GM18508 (cell line): ENCODE data around the gene MSANTD3.
"Not testable (repeated sequence)": the region's sequence is repeated elsewhere in the genome, so short reads cannot be mapped to it uniquely, and the experiment has no call there.

ENCODE experiments used
- ATAC-seq: cut with Tn5 transposase; IDR thresholded peaks from one replicate; pipeline ENCODE4 v1.9.1; 2021; ENCODE audit warnings: moderate number of reproducible peaks; ENCODE audit not compliant: insufficient read depth, unreplicated experiment

The MSANTD3 gene

DNA sequence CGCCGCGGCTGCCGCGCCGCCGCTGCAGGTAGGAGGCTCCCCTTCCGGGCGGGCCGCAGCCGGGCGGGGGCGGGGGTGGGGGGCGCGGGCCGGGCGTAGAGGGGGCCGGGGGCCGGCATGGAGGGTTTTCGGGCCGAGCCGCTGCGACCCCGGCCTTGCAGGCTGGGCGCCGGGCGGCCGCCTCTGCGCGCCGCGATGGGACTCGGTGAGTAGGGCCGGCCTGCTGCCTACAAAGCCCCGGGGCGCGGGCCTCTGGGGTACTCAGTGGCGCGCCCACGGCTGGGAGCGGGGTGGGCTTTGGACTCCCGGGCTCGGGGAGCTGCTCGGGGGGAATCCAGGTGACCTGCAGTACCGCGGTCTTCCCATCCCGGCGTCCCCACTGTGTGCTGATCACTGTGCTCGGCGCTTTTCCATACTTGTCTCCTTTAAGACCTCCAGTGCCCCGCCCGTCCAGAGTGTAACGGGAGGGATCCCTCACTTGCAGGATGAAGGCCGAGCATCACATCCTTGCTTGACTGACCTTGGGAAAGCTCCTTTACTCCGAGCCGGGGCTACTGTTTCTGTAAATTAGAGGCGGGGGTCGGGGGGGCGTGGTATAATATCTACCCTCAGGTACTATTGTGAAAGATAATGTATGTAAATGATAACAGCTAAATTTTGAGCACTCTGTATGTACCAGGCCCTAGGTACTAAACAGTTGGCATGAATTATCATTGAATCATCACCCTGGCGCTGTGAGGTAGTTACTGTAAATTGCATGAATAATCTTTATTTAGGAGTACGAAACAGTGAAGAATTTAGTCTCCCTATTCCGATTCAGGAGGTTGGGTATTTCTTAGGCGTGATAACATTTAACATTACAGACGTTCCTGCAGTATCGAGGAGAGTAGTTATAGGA is 672 bp downstream of the MSANTD3 start:
- no peak for ATAC-seq

DNA sequence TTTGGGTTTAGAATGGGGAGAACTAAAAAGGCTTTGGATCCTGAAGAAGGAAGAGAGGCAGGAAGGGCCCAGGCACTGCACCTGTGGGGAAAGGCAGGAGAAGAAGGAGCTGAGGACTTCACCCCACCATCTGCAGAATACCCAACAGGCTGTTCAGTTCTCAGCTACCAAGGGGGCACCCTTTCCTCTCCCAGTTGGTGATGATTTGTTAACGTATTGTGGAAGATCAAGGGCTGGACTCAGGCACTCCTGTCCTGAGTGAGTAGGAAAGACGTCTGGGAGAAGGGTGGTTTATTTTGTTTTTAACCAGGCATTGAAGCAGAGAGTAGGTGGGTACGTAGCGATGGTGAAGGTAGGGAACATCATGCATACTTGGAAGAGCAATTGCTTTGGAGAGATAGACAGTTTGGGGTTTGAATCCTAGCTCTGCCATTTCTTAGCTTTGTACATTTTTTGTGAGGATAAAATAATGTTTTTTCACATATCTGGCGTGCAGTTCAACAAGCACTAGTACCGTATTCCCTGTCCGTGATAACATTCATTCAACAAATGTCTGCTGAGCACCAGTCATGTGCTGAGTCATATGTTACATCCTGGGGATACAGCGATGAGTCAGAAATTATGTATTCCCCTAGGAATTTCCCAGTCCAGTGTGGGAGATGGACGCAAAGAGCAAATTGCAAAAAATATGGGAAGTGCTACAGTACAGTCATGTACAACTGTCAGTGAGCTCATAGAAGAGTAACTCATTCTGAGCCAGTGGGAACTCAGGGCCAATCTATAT is 2.1 kb downstream of the MSANTD3 start:
- ATAC-seq = no peak

DNA sequence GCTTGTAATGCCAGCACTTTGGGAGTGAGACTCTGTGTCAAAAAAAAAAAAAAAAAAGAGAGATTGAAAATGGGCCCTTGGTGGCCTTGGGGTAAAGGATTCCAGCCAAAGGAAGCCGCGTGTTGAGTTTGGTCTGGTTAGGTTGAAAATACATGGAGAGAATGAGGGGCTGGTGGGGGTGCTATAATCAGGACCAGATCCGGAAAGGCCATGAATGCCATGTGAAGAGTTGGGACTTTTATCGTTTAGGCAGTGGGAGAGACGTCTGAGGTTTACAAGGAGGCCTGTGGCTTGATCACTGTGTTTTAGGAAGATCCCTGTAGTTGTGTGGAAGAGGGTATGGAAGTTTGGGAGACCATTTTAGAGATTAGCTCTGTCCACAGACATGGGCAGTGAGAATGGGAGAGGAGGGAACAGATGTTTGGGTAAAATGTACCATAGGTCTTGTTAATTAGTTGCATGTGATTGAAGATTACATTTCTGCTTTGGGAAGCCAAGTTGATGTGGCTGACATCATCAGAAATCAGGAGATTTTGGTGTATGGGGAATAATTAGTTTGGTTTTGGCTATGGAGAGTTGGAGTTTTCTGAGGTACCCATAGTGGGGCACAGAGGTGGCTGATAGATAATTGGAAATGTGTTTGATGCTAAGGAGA is 3.5 kb downstream of the MSANTD3 start:
- ATAC-seq = no peak

DNA sequence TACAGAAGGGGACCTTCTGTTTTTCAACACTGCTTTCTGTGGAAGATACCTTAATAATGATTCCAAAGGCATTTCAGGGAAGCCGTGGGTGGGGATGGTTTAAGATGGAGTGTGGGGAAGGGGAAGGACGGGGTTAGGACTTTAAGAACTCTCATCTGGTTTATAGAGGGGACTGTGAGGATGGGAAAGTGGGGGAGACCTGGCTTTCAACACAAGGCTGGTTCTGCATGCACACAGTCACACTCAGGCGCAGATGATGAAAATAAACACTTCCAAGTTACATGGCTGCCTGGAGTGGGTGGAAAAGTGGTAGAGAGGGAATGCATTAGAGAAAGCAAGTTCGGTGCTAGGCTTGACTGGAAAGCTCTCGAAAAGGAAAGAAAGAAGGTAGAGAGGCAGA is 4.9 kb downstream of the MSANTD3 start:
- ATAC-seq = no peak

DNA sequence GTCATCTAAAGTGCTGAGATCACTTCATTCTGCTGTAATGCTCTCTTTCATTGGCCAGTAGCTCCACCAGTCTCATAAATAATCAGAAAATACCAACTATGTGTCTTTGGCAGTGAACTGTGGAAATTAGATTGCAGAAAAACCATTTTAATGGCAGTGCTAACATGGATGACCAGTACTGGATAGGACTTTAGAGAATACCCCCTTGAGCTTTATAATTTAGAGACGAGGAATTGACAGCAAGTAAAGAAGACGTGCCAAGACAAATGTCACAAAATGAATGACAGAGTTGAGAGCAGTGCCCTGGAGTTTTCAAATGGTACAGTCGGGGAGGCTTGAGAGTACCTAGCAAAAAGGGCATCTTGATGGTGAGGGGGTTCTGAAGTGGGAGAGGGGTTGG is 5.8 kb downstream of the MSANTD3 start:
- ATAC-seq = no peak

DNA sequence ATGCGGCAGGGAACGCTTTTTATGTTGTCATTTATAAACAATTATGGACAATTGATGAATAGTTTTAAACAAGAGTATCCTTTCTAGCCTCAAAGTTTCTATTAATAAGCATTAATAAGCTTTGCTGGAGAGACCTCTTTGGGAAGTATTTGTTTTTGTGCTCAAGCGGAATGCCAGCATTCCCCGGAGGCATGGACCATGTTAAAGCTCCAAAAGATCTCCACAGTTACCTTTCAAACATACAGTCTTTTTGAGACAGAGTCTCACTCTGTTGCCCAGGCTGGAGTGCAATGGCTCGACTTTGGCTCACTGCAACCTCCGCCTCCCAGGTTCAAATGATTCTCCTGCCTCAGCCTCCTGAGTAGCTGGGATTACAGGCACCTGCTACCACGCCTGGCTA is 9.6 kb downstream of the MSANTD3 start:
- no peak for ATAC-seq

DNA sequence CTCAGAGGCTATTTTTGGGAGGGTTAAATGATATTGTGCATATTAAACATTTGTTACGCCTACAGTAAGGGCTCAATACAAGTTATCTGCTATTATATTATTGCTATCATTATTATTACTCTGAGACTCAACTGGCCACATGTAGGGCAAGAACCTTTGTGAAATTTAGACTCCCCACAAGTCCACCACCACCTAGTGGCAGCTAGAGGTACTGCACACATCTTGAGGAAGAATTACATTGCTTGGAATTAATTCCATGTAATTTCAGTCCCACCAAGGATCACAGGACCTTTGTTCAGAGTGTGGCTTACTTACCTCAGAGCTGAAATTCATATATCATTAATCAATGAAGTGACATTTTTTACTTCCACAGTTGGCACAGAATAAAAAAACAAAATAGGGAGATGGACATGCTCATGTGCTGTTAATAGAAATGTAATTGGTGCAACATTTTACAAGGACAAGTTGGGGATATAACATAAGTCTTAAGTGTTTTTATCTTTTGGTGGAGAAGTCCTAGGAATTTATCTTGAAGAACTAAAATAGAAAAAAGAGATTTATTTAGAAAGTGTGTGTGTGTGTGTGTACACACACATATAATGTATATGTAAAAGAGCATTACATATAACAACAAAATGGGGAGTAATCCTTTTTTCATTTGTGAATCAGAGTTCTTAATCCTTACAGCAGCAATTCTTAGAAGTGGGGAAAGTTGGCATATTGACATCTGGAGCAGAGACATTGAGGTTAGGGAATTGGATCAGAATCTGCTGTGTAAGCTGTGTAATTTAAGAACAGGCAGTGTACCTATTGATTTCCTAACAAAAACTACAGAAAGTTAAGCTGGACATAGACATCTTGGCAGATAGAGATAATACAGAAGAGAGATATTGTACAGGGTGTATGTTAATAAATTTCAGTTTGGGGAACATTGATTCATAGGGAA is 11.2 kb downstream of the MSANTD3 start:
- peak; percentile 55 for ATAC-seq

DNA sequence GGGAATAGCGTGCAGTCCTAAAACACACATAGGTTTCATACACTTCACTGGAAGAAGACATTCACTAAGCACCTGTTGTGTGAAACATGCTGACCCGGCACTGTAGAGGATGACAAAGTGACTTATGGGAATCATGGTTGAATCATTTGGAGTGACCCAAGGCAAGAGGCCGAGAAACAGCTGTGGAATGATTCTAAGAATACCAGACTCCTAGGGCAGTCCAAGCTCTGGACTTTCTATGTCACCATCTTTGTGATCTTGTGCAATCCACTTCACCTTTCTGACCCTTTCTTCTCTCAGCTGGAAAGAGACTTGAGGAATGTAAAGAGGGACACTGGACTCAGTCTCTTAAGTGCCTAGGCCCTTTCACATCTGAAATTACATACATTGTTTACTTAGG is 13.1 kb downstream of the MSANTD3 start:
- ATAC-seq = no peak

DNA sequence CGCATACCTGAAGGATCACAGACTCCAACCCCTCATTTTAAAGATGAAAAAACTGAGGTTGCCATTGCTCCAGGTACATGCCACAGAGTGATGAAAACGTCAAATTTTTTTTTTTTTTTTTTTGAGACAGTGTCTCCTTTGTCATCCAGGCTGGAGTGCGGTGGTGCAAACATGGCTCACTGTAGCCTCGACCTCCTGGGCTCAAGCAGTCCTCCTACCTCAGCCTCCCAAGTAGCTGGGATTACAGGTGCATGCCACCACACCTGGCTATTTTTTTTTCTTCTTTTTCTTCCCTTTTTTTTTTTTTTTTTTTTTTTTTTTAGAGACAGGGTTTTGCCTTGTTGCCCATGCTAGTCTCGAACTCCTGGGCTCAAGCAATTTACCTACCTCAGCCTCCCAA is 13.5 kb downstream of the MSANTD3 start:
- ATAC-seq = not testable (repeated sequence)

DNA sequence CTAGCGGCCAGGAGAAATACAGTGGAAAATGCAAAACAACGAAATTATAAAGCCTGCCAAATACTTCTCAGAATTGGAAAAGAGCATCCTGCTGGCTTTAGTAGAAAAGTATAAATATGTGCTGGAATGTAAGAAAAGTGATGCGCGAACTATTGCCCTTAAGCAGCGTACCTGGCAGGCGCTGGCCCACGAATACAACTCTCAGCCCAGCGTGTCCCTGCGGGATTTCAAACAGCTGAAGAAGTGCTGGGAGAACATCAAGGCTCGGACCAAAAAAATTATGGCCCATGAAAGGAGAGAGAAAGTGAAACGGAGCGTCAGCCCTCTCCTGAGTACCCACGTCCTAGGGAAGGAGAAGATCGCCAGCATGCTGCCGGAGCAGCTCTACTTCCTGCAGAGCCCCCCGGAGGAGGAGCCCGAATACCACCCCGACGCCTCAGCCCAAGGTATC is 15.0 kb downstream of the MSANTD3 start:
- no peak for ATAC-seq

DNA sequence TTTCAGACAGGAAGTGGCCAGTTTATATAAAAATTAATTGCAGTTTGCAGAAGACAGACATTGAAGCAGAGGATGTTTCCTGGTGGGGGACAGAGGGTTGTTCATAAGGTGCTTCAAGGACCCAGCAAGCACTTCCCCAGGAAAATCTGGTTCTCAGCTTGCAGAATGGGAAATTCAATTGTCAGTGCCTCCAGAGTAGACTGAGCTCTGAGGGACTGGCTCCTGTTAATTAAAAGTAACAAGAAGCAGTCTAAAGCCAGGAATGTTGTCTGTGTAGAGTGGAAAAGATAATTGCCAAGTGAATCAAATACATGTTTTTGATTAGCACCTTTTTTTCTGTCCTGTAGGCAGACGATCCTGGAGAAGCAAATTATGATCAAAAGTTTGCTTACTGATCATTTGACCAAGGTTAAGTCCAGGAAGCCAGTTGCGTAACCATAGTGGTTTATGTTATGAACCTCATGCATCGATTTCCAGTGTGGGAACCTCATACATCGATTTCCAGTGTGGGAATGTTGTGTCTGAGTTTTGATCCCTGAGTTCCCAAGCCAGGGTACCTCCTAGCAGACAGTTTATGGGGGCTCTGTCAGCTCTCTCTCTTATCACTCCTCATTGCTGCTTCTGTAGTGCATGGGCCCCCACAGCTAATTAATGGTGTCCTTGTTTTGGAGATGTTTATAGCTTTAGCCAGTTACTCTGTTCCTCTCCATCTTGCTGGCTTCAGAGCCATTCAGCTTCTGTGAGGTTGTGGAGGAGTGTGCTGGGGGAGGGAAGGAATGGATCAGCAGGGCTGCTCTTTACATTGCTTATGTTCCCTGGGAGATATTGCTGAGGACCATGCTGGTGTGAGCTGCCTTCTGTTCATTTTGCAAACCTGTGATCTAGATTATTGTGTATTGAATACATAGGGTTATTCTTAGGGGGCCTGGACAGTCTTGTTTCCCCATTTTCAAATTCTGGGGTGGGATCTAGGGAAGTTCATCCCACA is 17.1 kb downstream of the MSANTD3 start:
- ATAC-seq = no peak

DNA sequence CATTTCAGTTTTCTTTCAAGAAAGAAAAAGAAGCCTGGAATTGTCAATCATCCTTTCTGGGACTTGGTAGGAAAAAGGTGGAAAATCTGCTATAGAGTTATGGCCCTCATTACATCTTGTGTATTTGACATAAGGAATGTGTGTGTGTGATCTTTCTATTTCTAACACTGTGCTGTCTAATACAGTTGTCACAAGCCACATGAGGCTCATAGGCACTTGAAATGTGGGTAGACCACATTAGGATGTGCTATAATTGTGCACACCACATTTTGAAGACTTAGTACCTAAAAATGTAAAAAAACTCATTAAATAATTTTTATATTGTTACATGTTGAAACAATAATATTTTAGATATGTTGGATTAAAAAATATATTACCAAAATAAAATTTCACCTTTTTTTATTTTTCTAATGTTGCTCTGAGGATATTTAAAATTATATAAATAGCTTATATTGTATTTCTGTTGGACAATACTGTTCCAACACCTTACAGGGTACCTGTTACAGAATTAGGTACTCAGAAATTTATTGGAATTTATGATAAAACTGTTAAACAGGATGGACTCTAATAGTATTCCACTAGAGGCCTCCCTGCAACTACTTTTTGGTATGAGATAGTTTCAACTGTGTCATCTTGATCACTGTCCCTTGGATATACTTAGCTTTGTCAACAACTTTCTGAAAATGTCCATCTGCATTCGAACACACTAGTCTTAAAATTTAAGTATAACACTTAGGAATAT is 18.4 kb downstream of the MSANTD3 start:
- ATAC-seq = no peak

DNA sequence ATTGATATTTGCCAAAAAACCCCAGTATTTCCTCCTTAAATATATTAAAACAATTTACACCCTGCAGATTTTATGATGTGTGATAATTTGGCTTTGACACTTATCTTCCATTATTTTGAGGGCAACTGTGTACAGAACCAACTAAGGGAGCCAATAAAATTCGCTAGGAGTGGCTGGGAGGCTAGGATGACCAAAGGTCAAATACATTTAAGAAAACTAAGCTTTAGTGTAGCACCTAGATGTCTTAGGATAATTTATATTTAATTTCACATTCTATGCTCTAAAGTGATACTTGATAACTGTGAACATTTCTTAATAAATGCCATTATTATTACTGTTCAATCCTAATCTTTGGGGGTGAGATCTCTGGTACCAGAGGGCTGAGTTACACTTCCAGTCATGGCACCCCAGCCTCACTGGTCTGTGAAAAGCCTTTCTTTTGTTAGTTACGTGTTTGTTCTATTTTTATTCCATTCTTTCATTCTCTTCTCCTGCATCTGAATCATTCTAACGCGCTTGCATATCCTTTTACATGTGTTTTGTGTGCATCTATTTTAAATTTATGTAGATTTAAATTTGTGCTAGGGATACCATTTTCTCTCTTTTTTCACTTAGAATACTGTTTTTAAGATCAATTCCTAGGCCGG is 19.1 kb downstream of the MSANTD3 start:
- no peak for ATAC-seq

DNA sequence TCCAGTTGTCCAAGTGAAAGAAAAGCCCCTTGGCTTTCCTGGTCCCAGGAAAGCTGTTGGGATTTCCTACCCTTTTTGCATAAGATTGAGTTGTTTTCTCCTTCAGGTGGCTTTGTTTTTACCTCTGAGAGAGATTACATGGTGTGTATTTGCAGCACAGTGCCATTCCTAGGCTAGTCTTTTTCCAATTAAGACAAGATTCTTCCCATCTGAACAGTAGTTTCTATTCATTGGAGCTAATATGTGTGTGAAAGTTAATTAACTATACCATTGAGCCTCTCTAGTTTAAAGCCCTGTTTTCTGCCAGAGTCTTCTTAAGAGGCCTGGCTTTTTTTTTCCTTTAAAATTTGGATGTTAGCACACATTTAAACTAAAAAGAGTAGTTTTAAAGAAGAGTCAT is 20.1 kb downstream of the MSANTD3 start:
- ATAC-seq = no peak

DNA sequence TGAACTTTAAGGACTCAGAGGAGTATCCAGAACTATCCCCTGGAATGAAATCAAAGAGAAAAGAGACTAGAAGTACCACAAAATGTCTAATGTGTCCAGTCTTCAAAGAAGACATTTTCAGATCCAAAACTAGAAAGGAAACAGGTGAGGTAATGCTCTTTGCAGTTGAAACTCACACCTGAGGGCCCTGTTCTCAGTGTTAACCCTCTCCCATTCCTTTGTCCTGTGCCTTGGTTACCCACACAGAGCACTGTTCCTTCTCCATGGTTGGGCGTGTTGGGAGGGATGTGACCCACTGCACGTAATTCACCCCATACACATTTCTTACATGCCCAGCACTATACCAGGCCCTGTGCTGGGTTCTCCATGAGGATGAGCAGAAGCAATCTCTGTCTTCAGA is 21.3 kb downstream of the MSANTD3 start:
- ATAC-seq = no peak

DNA sequence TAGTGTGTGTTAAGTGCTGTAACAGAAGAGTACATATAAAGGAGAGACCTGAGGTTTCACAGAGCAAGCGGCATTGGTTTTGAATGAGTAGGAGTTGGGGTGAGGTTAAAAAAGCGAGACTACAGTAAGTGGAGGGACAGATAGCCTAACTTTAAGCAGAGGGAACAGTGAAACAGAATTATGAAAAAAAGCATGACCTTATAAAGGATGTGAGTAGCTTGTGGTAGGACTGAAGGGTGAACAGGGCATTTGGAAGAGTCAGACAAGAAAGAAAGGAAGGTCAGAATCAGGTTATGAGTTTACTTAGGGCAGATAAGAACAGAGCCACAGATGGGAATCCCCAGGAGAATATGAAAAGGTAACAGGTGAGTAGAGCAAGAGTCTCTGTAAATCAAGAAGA is 22.5 kb downstream of the MSANTD3 start:
- ATAC-seq = peak; percentile 71

DNA sequence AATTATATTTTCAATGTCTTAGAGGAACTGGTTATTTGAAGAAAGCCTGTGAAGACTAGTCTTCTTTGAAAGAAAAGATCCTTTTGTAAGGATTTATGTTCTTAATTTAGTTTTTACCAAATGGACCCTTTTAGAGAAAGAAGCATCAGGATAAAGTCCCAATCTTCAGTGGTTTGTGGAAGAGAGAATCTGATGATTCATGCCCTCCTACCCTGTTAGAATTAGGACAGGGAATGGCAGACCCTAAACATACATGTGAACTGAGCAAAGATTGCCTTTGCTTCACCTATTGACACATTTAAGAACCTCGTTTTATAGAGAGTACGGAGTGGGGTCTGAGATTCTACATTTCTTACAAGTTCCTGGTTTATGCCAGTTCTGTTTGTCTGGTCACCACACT is 26.0 kb downstream of the MSANTD3 start:
- ATAC-seq = no peak

DNA sequence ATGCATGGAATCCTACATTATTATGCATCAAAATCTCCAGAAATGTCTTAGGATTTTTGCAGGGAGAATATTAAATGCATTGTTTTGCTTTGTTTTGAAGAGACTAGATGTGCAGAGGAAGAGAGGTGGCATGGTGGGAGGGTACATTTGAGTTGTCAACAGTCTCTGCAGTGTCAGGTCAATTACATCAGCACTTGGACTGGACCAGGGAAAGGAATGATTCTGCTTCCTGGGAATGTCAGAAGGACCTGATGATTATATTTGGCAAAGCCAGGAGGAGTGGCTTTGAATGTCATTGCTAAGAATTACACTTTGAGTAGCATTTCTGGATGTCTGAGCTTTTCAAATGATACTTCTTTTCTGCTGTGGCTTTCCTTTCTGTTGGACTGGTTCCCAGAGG is 28.5 kb downstream of the MSANTD3 start:
- ATAC-seq = no peak
